ENCODE measurements around the gene GRPEL2.

Gene GRPEL2

GRCh38 chr5:149345147-149345891, at the start of gene GRPEL2:
Gene GRPEL2 (plus strand): TSS chr5:149345499. CDS start chr5:149345540, 41 bp downstream.
- no peak for TF ChIP-seq EZH2phosphoT487 (IDR thresholded peaks at IDR 0.05; ENCODE audit: low read depth)
- TF ChIP-seq CTCF (IDR thresholded peaks at IDR 0.05; ENCODE audit: low read depth, low read length): no peak
- H3K4me1 ChIP-seq (ENCODE audit: low read length): peaks cover 12% of the 10 kb centered on the region
- H3K79me2 ChIP-seq (ENCODE audit: low read length): peaks cover 41% of the 10 kb centered on the region
- H3K9ac ChIP-seq (ENCODE audit: low read length): peak within 1 kb of the TSS; percentile 98
- no peaks in the 10 kb centered on the region for H3K9me3 ChIP-seq (ENCODE audit: insufficient read depth, low read length)
- H3K36me3 ChIP-seq (replicated peaks; ENCODE audit: low read depth, low read length): peaks cover 30% of the 10 kb centered on the region
- H3K27me3 ChIP-seq (ENCODE audit: low read depth, low read length): no peaks in the 10 kb centered on the region
- H3K4me3 ChIP-seq (ENCODE audit: low read length): peak within 1 kb of the TSS; percentile 99
- peak within 1 kb of the TSS; percentile 69 for H3K27ac ChIP-seq (ENCODE audit: low read length)
- H2AFZ ChIP-seq (ENCODE audit: low read depth, low read length): peak within 1 kb of the TSS; percentile 96
- peak within 1 kb of the TSS; percentile 85 for H3K4me2 ChIP-seq (ENCODE audit: low read length)
- H4K20me1 ChIP-seq (ENCODE audit: insufficient read depth, low read length): no peaks in the 10 kb centered on the region

GRCh38 chr5:149297340-149298025, 47.8 kb upstream of the GRPEL2 start:
- Histone ChIP-seq H3K27me3 (ENCODE audit: low read depth, low read length) (no peaks in the 10 kb centered on the region), H3K27ac (ENCODE audit: low read length) (no peak overlapping the region), H3K4me3 (ENCODE audit: low read length) (no peak overlapping the region), H3K4me2 (ENCODE audit: low read length) (no peak overlapping the region), H3K36me3 (replicated peaks; ENCODE audit: low read depth, low read length) (no peaks in the 10 kb centered on the region), H2AFZ (ENCODE audit: low read depth, low read length) (no peak overlapping the region), H3K9ac (ENCODE audit: low read length) (no peak overlapping the region), H3K79me2 (ENCODE audit: low read length) (no peaks in the 10 kb centered on the region), H3K9me3 (ENCODE audit: insufficient read depth, low read length) (no peaks in the 10 kb centered on the region), H3K4me1 (ENCODE audit: low read length) (no peaks in the 10 kb centered on the region), H4K20me1 (ENCODE audit: insufficient read depth, low read length) (no peaks in the 10 kb centered on the region)
- TF ChIP-seq CTCF (IDR thresholded peaks at IDR 0.05; ENCODE audit: low read depth, low read length): no peak
- no peak for TF ChIP-seq EZH2phosphoT487 (IDR thresholded peaks at IDR 0.05; ENCODE audit: low read depth)

- TF ChIP-seq CTCF (IDR thresholded peaks at IDR 0.05; ENCODE audit: low read depth, low read length) (no peak), EZH2phosphoT487 (IDR thresholded peaks at IDR 0.05; ENCODE audit: low read depth) (no peak)
- Histone ChIP-seq H3K36me3 (replicated peaks; ENCODE audit: low read depth, low read length) (no peaks in the 10 kb centered on the region), H4K20me1 (ENCODE audit: insufficient read depth, low read length) (no peaks in the 10 kb centered on the region), H3K79me2 (ENCODE audit: low read length) (no peaks in the 10 kb centered on the region), H3K27ac (ENCODE audit: low read length) (no peak overlapping the region), H2AFZ (ENCODE audit: low read depth, low read length) (no peak overlapping the region), H3K4me1 (ENCODE audit: low read length) (no peaks in the 10 kb centered on the region), H3K9me3 (ENCODE audit: insufficient read depth, low read length) (no peaks in the 10 kb centered on the region), H3K27me3 (ENCODE audit: low read depth, low read length) (no peaks in the 10 kb centered on the region), H3K4me2 (ENCODE audit: low read length) (no peak overlapping the region), H3K4me3 (ENCODE audit: low read length) (no peak overlapping the region), H3K9ac (ENCODE audit: low read length) (no peak overlapping the region)
These were observed 47.1 kb upstream of the GRPEL2 start for GRCh38 chr5:149298163-149298562.

GRCh38 chr5:149298842-149299404, 46.4 kb upstream of the GRPEL2 start:
- H3K4me3 ChIP-seq (ENCODE audit: low read length): no peak overlapping the region
- no peak for TF ChIP-seq EZH2phosphoT487 (IDR thresholded peaks at IDR 0.05; ENCODE audit: low read depth)
- TF ChIP-seq CTCF (IDR thresholded peaks at IDR 0.05; ENCODE audit: low read depth, low read length): no peak
- no peaks in the 10 kb centered on the region for H3K79me2 ChIP-seq (ENCODE audit: low read length)
- H3K9ac ChIP-seq (ENCODE audit: low read length): no peak overlapping the region
- no peaks in the 10 kb centered on the region for H3K9me3 ChIP-seq (ENCODE audit: insufficient read depth, low read length)
- no peaks in the 10 kb centered on the region for H4K20me1 ChIP-seq (ENCODE audit: insufficient read depth, low read length)
- no peaks in the 10 kb centered on the region for H3K36me3 ChIP-seq (replicated peaks; ENCODE audit: low read depth, low read length)
- H3K27me3 ChIP-seq (ENCODE audit: low read depth, low read length): no peaks in the 10 kb centered on the region
- H2AFZ ChIP-seq (ENCODE audit: low read depth, low read length): no peak overlapping the region
- no peak overlapping the region for H3K27ac ChIP-seq (ENCODE audit: low read length)
- H3K4me1 ChIP-seq (ENCODE audit: low read length): no peaks in the 10 kb centered on the region
- no peak overlapping the region for H3K4me2 ChIP-seq (ENCODE audit: low read length)

All from OCI-LY3 (cell line).